Skeletal muscle tissue (tissue), 4 donors: Measurements from ENCODE around the gene ABI1. TPM values are rescaled to one million over a fixed set of nuclear protein-coding genes. Genes with fewer than 3 reads are reported as not detected.

Experiments used
- H3K27ac ChIP-seq: one replicate; pipeline ENCODE4 v1.7.0; 2013; ENCODE audit warnings: mild to moderate bottlenecking, low read depth, low read length, inconsistent platforms
- H3K27me3 ChIP-seq, 3 donors: one replicate each; pipeline ENCODE4 v1.7.0; 2013; ENCODE audit warnings: low read length in 3 of 3; ENCODE audit not compliant: control insufficient read depth in 3 of 3, insufficient read depth in 3 of 3
- H3K36me3 ChIP-seq, 3 donors: one replicate each; pipeline ENCODE4 v1.7.0; 2013; ENCODE audit warnings: low read length in 3 of 3; ENCODE audit not compliant: control insufficient read depth in 3 of 3, insufficient read depth in 3 of 3
- H3K4me1 ChIP-seq, 3 donors: one replicate each; pipeline ENCODE4 v1.7.0; 2013; ENCODE audit warnings: low read length in 3 of 3, mild to moderate bottlenecking in 3 of 3; ENCODE audit not compliant: control insufficient read depth in 3 of 3, insufficient read depth in 3 of 3
- H3K4me3 ChIP-seq, 3 donors: one replicate each; pipeline ENCODE4 v1.7.0; 2013; ENCODE audit warnings: low read length in 3 of 3
- H3K9ac ChIP-seq, 3 donors: one replicate each; pipeline ENCODE4 v1.7.0; 2013; ENCODE audit warnings: low read length in 3 of 3, mild to moderate bottlenecking in 3 of 3, moderate library complexity in 2 of 3, low read depth in 1 of 3
- H3K9me3 ChIP-seq, 3 donors: one replicate each; pipeline ENCODE4 v1.7.0; 2013; ENCODE audit warnings: low read length in 3 of 3; ENCODE audit not compliant: control insufficient read depth in 3 of 3
- total RNA-seq: library from RNA; depleted of rRNA; stranded (reverse); fragments of >200 nt; gene quantifications from one replicate; pipeline ENCODE4 v1.2.3, GENCODE V29; 2014
- donor health status: Osteomylitis.

Gene ABI1
- total RNA-seq, 1 donor from 2014 or later, result 23.0 TPM

DNA sequence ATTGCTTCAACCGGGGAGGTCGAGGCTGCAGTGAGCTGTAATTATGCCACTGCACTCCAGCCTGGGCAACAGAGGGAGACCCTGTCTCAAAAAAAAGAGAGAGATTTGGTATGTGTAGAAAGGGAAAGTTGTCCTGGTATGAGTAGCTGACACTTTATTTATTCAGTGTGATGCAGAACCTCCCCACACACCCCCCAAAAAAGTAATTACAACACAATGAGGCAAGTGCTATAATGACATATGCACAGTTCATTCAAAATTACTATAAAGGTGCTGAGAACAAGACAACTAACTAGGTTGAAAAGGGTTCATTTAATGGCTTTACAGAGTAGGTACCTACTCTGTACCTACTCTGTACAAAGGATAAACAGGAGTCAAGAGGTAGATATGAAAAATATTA, 83.1 kb downstream of the ABI1 start:
- Histone ChIP-seq H3K4me1 (peaks cover 9 to 20% (median 10%) of the 10 kb centered on the region in 3 donors), H3K27ac (no peak overlapping the region), H3K4me3 (no peak overlapping the region), H3K9me3 (no peaks in the 10 kb centered on the region), H3K27me3 (no peaks in the 10 kb centered on the region), H3K36me3 (no peaks in the 10 kb centered on the region), H3K9ac (no peak overlapping the region)

DNA sequence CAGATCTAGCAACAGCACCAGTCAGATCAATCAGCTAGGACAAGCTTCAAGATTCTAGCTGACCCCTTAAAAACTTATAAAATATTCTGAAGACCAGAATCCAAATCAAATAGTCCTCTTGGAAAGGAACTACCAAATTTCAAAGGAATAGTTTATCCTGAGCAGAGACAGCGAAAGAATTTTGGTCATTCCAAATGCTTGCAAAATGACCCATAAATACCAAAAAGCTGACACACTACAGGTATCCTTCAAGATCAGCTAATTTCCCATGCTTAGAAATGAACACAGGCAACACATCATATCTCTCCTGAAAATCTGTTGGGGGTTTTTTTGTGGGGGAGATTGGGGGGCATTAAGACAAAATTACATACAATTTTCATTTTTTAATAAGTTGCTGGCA, 84.5 kb downstream of the ABI1 start:
- no peaks in the 10 kb centered on the region for H3K9me3 ChIP-seq
- no peaks in the 10 kb centered on the region for H3K36me3 ChIP-seq
- H3K9ac ChIP-seq, result no peak overlapping the region
- no peak overlapping the region for H3K4me3 ChIP-seq
- peaks cover 8 to 12% (median 10%) of the 10 kb centered on the region in 3 donors for H3K4me1 ChIP-seq
- H3K27ac ChIP-seq, result no peak overlapping the region
- no peaks in the 10 kb centered on the region for H3K27me3 ChIP-seq

GRCh38 chr10:26773633-26774032, 87.1 kb downstream of the ABI1 start:
- peaks cover 0 to 3% (median 2%) of the 10 kb centered on the region in 3 donors for H3K36me3 ChIP-seq
- no peaks in the 10 kb centered on the region for H3K27me3 ChIP-seq
- no peak overlapping the region for H3K4me3 ChIP-seq
- H3K4me1 ChIP-seq, result no peaks in the 10 kb centered on the region
- no peak overlapping the region for H3K27ac ChIP-seq
- no peak overlapping the region for H3K9ac ChIP-seq
- no peaks in the 10 kb centered on the region for H3K9me3 ChIP-seq

- Histone ChIP-seq H3K36me3 (peaks cover 0 to 4% (median 3%) of the 10 kb centered on the region in 3 donors), H3K9me3 (no peaks in the 10 kb centered on the region), H3K4me1 (no peaks in the 10 kb centered on the region), H3K27ac (no peak overlapping the region), H3K27me3 (no peaks in the 10 kb centered on the region), H3K9ac (no peak overlapping the region), H3K4me3 (no peak overlapping the region)
These were observed 90.7 kb downstream of the ABI1 start for GRCh38 chr10:26770069-26770468.

- no peaks in the 10 kb centered on the region for H3K4me1 ChIP-seq
These were observed 95.2 kb downstream of the ABI1 start for GRCh38 chr10:26765549-26765948.

GRCh38 chr10:26759008-26759407, 101.8 kb downstream of the ABI1 start:
- H3K4me1 ChIP-seq, result no peaks in the 10 kb centered on the region
- no peak overlapping the region for H3K4me3 ChIP-seq
- no peaks in the 10 kb centered on the region for H3K9me3 ChIP-seq
- H3K9ac ChIP-seq, result no peak overlapping the region
- H3K27me3 ChIP-seq, result no peaks in the 10 kb centered on the region
- no peak overlapping the region for H3K27ac ChIP-seq
- H3K36me3 ChIP-seq, result peaks cover 0 to 13% (median 9%) of the 10 kb centered on the region in 3 donors

More at GRCh38 chr10:26765549-26765948, 95.2 kb downstream of the ABI1 start:
- H3K36me3 ChIP-seq, result peaks cover 0 to 15% (median 3%) of the 10 kb centered on the region in 3 donors
- no peak overlapping the region for H3K4me3 ChIP-seq
- H3K9me3 ChIP-seq, result no peaks in the 10 kb centered on the region
- H3K27ac ChIP-seq, result no peak overlapping the region
- H3K27me3 ChIP-seq, result no peaks in the 10 kb centered on the region
- H3K9ac ChIP-seq, result no peak overlapping the region

- no peaks in the 10 kb centered on the region for H3K27me3 ChIP-seq
- H3K27ac ChIP-seq, result no peak overlapping the region
- H3K4me1 ChIP-seq, result no peaks in the 10 kb centered on the region
- no peak overlapping the region for H3K4me3 ChIP-seq
- no peak overlapping the region for H3K9ac ChIP-seq
- H3K9me3 ChIP-seq, result no peaks in the 10 kb centered on the region
- peaks cover 4 to 9% (median 9%) of the 10 kb centered on the region in 3 donors for H3K36me3 ChIP-seq
These were observed 105.3 kb downstream of the ABI1 start for GRCh38 chr10:26755443-26755903.

DNA sequence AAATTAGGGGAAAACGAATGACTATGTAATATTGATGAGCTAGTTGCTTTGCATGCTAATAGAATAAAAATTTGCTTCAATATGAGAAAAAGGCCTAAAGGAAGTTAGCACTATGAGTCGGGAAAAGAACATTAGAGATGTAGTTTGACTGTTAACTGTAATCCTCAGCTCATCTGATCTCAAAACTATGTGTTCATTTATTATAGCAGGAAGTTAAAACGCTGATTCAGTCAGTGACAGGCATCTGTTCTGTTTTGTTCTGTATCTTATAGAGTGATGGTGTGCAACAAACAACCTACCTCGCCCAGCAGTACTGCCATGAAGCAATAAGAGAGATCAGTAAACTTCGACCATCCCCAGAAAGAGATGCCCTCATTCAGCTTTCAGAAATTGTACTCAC, 114.7 kb downstream of the ABI1 start:
- Histone ChIP-seq H3K27me3 (no peaks in the 10 kb centered on the region), H3K4me1 (no peaks in the 10 kb centered on the region), H3K4me3 (no peak overlapping the region), H3K27ac (no peak overlapping the region), H3K36me3 (peaks cover 7 to 29% (median 18%) of the 10 kb centered on the region in 3 donors), H3K9me3 (no peaks in the 10 kb centered on the region), H3K9ac (no peak overlapping the region)

- Histone ChIP-seq H3K9ac (no peak overlapping the region), H3K9me3 (no peaks in the 10 kb centered on the region), H3K36me3 (peaks cover 7 to 26% (median 20%) of the 10 kb centered on the region in 3 donors), H3K4me3 (no peak overlapping the region), H3K4me1 (no peaks in the 10 kb centered on the region), H3K27ac (no peak overlapping the region), H3K27me3 (no peaks in the 10 kb centered on the region)
These were observed 116.9 kb downstream of the ABI1 start for GRCh38 chr10:26743841-26744240.

GRCh38 chr10:26743091-26743490, 117.7 kb downstream of the ABI1 start:
- Histone ChIP-seq H3K9ac (no peak overlapping the region), H3K27me3 (no peaks in the 10 kb centered on the region), H3K9me3 (no peaks in the 10 kb centered on the region), H3K4me1 (no peaks in the 10 kb centered on the region), H3K4me3 (no peak overlapping the region), H3K27ac (no peak overlapping the region), H3K36me3 (peaks cover 7 to 23% (median 21%) of the 10 kb centered on the region in 3 donors)
